Uterus (tissue), 2 donors: ENCODE measurements around the gene DCAF8.
A peak's percentile ranks its signal among the peaks of the same experiment; 100 is the strongest.

ENCODE experiments used
- POLR2A ChIP-seq, 2 donors: fragments of 450-650 bp; IDR thresholded peaks; one replicate each; pipeline ENCODE4 v1.6.1; 2016; ENCODE audit warnings: antibody characterized with exemption in 2 of 2, mild to moderate bottlenecking in 1 of 2, moderate library complexity in 1 of 2
- TF ChIP-seq, protein P1 (sequence below), 4 experiments: fragments of 200-600 bp in 2 of 4; fragments of 450-650 bp in 2 of 4; sonication (generic) in 2 of 4; IDR thresholded peaks; one replicate each; pipeline ENCODE4 v1.5.1; 2016 to 2019; ENCODE audit warnings: antibody characterized with exemption in 4 of 4, mild to moderate bottlenecking in 2 of 4, moderate library complexity in 1 of 4

DNA sequence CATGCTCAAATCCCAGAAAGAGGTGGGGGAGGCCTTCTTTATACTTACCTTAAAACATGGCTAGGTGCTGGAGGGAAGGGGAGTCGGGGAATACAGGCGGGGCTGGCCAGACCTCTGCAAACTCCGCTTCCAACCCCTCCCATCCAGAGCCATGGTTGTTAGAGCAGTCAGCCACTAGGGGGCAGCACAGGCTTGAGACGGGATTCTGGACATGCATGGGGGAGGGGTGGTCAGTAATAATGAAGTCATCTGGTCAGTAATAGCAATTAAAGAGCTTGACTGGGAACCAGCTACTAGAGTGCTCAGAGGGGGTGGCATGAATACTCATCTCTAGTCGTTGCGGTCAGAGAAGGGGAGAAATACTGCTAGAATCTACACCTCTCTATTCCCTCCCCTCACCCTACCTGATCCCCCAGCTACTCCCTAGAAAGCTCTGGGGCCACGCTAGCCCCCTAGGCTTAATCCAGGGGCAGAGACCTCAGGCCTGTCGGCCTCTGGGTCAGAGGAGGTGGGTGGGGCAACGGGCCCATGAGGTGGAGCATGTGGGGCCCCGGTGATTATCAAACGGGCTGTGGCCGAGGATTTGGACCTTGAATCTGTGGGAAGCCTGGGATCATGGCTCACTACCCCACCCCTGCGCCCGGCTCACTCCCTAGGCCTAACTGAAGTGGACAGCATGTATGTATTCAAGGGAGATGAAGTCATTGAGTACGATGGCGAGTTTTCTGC, 69.1 kb downstream of the DCAF8 start:
- TF ChIP-seq POLR2A (IDR thresholded peaks at IDR 0.05): peak in 1 of 2 donors; percentile 27
- TF ChIP-seq, protein P1, sequence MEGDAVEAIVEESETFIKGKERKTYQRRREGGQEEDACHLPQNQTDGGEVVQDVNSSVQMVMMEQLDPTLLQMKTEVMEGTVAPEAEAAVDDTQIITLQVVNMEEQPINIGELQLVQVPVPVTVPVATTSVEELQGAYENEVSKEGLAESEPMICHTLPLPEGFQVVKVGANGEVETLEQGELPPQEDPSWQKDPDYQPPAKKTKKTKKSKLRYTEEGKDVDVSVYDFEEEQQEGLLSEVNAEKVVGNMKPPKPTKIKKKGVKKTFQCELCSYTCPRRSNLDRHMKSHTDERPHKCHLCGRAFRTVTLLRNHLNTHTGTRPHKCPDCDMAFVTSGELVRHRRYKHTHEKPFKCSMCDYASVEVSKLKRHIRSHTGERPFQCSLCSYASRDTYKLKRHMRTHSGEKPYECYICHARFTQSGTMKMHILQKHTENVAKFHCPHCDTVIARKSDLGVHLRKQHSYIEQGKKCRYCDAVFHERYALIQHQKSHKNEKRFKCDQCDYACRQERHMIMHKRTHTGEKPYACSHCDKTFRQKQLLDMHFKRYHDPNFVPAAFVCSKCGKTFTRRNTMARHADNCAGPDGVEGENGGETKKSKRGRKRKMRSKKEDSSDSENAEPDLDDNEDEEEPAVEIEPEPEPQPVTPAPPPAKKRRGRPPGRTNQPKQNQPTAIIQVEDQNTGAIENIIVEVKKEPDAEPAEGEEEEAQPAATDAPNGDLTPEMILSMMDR (IDR thresholded peaks at IDR 0.05): peak; percentile 93 to 98 (median 97)
